Brain microvascular endothelial cell (primary cell): Measurements from ENCODE around the gene IPO9.

Experiments
- DNase-seq: peaks from one replicate; pipeline ENCODE4 v3.0.0-alpha.2; 2020
- H3K27ac ChIP-seq: fragments of 250-450 bp; sonication (Bioruptor Pico); 2 replicates; pipeline ENCODE4 v1.5.1; 2020; ENCODE audit warnings: mild to moderate bottlenecking, moderate library complexity
- H3K27me3 ChIP-seq: fragments of 250-450 bp; sonication (Bioruptor Pico); replicated peaks from 2 replicates; pipeline ENCODE4 v1.5.1; 2020; ENCODE audit warnings: mild to moderate bottlenecking
- H3K36me3 ChIP-seq: fragments of 250-450 bp; sonication (Bioruptor Pico); replicated peaks from 2 replicates; pipeline ENCODE4 v1.5.1; 2020; ENCODE audit warnings: mild to moderate bottlenecking
- H3K4me3 ChIP-seq: 2 replicates; pipeline ENCODE4 v1.5.1; 2011; ENCODE audit warnings: low read depth, mild to moderate bottlenecking, control low read depth, low read length, moderate library complexity
- in situ Hi-C: cut with HindIII; loops from 2 replicates; pipeline ENCODE4 v1.10.0; 2017; ENCODE audit warnings: low sequenced_read_pairs, low pct_ligation_motif_present
- TF ChIP-seq, protein P1 (sequence below): IDR thresholded peaks from 2 replicates; pipeline ENCODE4 v1.5.1; 2011; ENCODE audit warnings: low read depth, mild to moderate bottlenecking, moderate library complexity, low read length, control low read depth, inconsistent platforms; ENCODE audit errors: missing control alignments

IPO9 gene

DNA sequence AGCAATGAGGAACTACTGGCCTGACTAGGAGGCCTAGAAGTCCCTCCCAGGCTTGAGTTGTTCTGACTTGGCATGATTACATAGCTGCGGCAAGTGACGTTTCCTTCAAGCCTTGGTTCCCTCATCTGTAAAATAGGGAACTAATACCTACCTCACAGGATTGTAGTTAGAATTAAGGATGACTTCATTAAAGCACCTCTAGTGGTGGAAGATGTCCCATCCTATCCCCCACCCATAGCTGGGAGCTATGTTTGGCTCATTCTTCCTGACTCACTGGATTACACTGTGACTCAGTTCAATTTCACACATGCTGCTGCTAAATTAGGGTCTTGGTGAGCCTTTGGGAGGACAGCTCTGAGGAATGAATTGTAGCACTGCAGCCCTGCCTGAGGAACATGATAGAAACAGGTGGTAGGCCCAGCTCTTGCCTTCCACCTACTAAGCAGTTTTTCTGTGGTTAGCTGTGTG lies 53.7 kb downstream of the IPO9 start:
- H3K27me3 ChIP-seq, result no peaks in the 10 kb centered on the region
- peak overlapping the region; percentile 10 for H3K27ac ChIP-seq
- peak; percentile 60 for DNase-seq
- no peak overlapping the region for H3K4me3 ChIP-seq
- in situ Hi-C loops, result no loop called here
- H3K36me3 ChIP-seq, result no peaks in the 10 kb centered on the region
- TF ChIP-seq, protein P1, sequence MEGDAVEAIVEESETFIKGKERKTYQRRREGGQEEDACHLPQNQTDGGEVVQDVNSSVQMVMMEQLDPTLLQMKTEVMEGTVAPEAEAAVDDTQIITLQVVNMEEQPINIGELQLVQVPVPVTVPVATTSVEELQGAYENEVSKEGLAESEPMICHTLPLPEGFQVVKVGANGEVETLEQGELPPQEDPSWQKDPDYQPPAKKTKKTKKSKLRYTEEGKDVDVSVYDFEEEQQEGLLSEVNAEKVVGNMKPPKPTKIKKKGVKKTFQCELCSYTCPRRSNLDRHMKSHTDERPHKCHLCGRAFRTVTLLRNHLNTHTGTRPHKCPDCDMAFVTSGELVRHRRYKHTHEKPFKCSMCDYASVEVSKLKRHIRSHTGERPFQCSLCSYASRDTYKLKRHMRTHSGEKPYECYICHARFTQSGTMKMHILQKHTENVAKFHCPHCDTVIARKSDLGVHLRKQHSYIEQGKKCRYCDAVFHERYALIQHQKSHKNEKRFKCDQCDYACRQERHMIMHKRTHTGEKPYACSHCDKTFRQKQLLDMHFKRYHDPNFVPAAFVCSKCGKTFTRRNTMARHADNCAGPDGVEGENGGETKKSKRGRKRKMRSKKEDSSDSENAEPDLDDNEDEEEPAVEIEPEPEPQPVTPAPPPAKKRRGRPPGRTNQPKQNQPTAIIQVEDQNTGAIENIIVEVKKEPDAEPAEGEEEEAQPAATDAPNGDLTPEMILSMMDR, result peak; percentile 49

DNA sequence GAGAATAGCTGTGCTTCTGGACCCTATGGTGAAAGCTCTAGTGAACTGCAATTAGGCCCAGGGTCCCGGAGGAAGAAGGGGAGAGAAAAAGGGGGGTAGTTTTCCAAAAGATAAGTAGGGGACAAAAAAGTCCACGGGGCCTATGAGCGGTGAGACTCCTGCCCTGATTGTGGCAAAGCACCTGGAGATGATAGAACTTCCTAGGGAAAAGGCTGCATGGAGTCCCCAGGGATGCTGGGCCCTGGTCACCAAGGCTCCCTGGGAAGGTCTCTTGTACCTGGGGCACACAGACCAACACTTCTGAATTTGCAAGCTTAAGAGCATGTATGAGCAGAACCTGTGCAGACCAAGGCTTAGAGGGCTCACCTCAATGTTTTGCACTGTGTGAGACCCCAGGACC lies 54.3 kb downstream of the IPO9 start:
- peak overlapping the region; percentile 10 for H3K27ac ChIP-seq
- in situ Hi-C loops, result no loop called here
- TF ChIP-seq, protein P1, result no peak

DNA sequence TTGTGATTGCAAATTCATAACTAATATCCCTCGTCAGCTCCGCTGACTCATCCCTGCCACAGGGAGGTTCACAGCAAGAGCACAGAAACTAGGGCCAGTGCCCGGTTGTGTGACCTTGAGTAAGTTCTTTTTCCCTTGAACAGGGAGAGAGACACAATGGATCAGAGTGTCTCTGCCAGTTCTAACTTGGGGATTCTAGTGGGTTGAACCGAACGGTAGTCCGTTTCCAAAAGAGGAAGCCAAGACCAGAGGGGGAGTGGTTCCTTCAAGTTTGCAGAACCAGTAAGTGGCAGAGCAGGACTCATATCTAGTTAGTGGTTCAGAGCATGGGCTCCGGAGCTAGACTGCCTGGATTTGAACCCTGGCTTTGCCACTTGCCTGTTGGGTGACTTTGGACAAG lies 54.8 kb downstream of the IPO9 start:
- H3K27me3 ChIP-seq, result no peaks in the 10 kb centered on the region
- TF ChIP-seq, protein P1, result no peak
- H3K36me3 ChIP-seq, result no peaks in the 10 kb centered on the region
- in situ Hi-C loops, result no loop called here
- no peak overlapping the region for H3K27ac ChIP-seq
- no peak for DNase-seq
- H3K4me3 ChIP-seq, result no peak overlapping the region

More for the DNA sequence above, 54.3 kb downstream of the IPO9 start:
- no peak for DNase-seq
- Histone ChIP-seq H3K27me3 (no peaks in the 10 kb centered on the region), H3K4me3 (no peak overlapping the region), H3K36me3 (no peaks in the 10 kb centered on the region)

DNA sequence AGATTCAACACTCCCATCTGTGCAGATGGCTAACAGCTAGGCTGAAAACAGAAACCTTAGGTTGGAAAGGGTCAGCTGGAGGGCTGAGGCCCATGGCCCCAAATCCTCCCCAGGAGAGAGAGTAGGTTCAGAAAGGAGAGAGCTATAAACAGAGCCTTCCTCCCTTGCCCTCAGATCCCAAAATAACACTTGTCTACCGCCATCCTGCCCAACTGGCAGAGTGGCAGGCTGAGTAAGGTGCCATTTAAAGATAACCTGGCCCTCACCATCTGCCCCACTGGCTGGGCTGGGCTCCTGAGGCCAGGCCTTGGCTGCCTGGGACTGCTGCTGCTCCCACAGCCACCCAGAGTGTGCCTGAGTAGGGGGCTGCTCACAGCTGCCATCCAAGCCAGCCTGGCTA lies 55.5 kb downstream of the IPO9 start:
- Histone ChIP-seq H3K27ac (no peak overlapping the region), H3K4me3 (no peak overlapping the region), H3K27me3 (no peaks in the 10 kb centered on the region), H3K36me3 (no peaks in the 10 kb centered on the region)
- DNase-seq, result no peak
- TF ChIP-seq, protein P1, result no peak
- in situ Hi-C loops, result no loop called here

DNA sequence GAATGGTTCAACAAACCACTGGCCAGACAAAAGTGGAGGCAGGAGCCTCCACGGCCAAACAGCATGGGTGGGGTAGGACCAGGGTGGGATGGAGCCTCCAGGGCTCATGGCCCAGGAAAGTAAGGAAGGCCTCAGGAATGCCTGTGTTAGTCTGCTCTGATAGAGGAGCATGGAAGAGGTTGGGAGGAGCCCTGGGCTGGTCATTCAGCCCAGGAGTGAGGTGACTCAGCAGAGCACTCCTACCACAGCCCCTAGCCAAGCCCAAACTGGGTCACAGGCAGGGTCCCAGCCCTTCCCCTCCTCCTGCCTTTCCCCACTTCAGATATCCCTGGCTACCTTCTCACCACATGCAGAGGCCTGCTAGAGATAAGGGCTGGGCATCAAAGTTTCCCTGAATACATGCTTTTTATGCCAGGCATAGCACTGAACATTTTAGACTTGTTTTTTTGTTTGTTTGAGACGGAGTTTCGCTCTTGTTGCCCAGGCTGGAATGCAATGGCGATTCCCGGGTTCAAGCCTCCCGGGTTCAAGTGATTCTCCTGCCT lies 56.6 kb downstream of the IPO9 start:
- in situ Hi-C loops, result no loop called here
- H3K27me3 ChIP-seq, result no peaks in the 10 kb centered on the region
- H3K36me3 ChIP-seq, result no peaks in the 10 kb centered on the region
- no peak overlapping the region for H3K4me3 ChIP-seq
- TF ChIP-seq, protein P1, result no peak
- DNase-seq, result no peak
- no peak overlapping the region for H3K27ac ChIP-seq

DNA sequence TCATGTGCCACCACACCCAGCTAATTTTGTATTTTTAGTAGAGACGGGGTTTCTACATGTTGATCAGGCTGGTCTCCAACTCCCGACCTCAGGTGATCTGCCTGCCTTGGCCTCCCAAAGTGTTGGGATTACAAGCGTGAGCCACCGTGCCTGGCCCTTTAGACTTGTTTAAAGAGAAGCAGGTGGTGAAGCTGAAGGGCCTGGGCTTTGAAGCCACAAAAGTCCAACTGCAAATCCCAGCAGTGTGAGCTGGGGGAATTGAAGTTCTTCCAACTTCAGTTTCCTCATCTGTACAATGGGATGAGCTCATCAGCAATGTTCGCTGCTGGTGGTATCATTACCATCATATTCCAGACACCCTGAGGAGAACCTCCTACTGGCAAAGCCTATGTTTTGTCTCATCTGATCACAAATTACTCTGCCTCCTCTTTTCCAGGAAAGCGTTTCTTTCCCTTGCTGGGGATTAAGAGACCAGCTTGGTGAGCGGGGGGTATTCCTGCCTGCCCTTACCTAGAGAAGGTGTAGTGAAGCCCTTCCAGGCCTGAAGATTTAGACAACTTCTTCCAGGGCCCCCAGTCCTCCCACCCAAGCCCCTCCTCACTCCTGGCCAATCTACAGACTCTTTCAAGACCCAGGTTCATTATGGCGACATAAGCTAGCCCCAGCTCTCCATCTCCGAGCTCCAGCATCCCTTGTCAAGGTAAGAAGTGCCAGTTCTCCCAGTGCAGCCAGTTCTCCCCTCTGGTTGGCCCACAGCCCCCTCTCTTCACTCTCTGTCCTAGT lies 57.3 kb downstream of the IPO9 start:
- no peak overlapping the region for H3K27ac ChIP-seq
- TF ChIP-seq, protein P1, result no peak
- DNase-seq, result no peak
- no peaks in the 10 kb centered on the region for H3K27me3 ChIP-seq
- no peaks in the 10 kb centered on the region for H3K36me3 ChIP-seq
- H3K4me3 ChIP-seq, result no peak overlapping the region
- in situ Hi-C loops, result no loop called here
